Stimulated activated CD4-positive, alpha-beta T cell treated with anti-CD3 and anti-CD28 coated beads, Interleukin-1b, Interleukin-23, amount 100 ng/mL, for 24 hours (primary cell): ENCODE measurements around the gene PRMT6.
"Not testable (repeated sequence)": the region's sequence is repeated elsewhere in the genome, so short reads cannot be mapped to it uniquely, and the experiment has no call there.

ENCODE experiments used
- DNase-seq, 4 experiments: peaks; one replicate each; pipeline ENCODE4 v3.0.0-alpha.2; 2020; ENCODE audit warnings: low read depth in 4 of 4, low spot score in 1 of 4

The PRMT6 gene

GRCh38 chr1:107056426-107057196 is at the start of gene PRMT6:
TSS of gene PRMT6 (plus strand) at chr1:107056674. CDS start at chr1:107056716, 42 bp downstream.
- peak; percentile 50 to 79 (median 73) for DNase-seq

- DNase-seq: no peak
Observed at GRCh38 chr1:107009281-107009680, 47.2 kb upstream of the PRMT6 start.

- no peak for DNase-seq
Observed at GRCh38 chr1:107010582-107010981, 45.9 kb upstream of the PRMT6 start.

- DNase-seq: no peak
Observed at GRCh38 chr1:107016376-107016978, 40.0 kb upstream of the PRMT6 start.

- no peak for DNase-seq
Observed at GRCh38 chr1:107018445-107018844, 38.0 kb upstream of the PRMT6 start.

- no peak for DNase-seq
Observed at GRCh38 chr1:107019166-107019565, 37.3 kb upstream of the PRMT6 start.

GRCh38 chr1:107038874-107039273 is 17.6 kb upstream of the PRMT6 start:
- not testable (repeated sequence) for DNase-seq

- DNase-seq: not testable (repeated sequence)
Observed at GRCh38 chr1:107044310-107045220, 11.9 kb upstream of the PRMT6 start.

GRCh38 chr1:107047602-107048001 is 8.9 kb upstream of the PRMT6 start:
- DNase-seq: no peak

GRCh38 chr1:107048241-107048640 is 8.2 kb upstream of the PRMT6 start:
- DNase-seq: no peak

GRCh38 chr1:107051266-107051665 is 5.2 kb upstream of the PRMT6 start:
- no peak for DNase-seq

- DNase-seq: not testable (repeated sequence)
Observed at GRCh38 chr1:107055919-107056425, 502 bp upstream of the PRMT6 start.

GRCh38 chr1:107057197-107058133 is 991 bp downstream of the PRMT6 start:
- DNase-seq: peak in 3 of 4 experiments; percentile 20 to 45 (median 39)

GRCh38 chr1:107058245-107059032 is 2.0 kb downstream of the PRMT6 start:
- DNase-seq: no peak

GRCh38 chr1:107061886-107062285 is 5.4 kb downstream of the PRMT6 start:
- no peak for DNase-seq

GRCh38 chr1:107073493-107073892 is 17.0 kb downstream of the PRMT6 start:
- DNase-seq: no peak

- no peak for DNase-seq
Observed at GRCh38 chr1:107076841-107077240, 20.4 kb downstream of the PRMT6 start.

- no peak for DNase-seq
Observed at GRCh38 chr1:107079249-107079648, 22.8 kb downstream of the PRMT6 start.

GRCh38 chr1:107081102-107081501 is 24.6 kb downstream of the PRMT6 start:
- no peak for DNase-seq
